RKO (cell line): ENCODE data around the gene ZNF580.

Experiments used
- DNase-seq: peaks from one replicate; pipeline ENCODE4 v3.0.0-alpha.2; 2016; ENCODE audit warnings: low spot score

ZNF580 gene

GRCh38 chr19:55606471-55606787 lies 34.4 kb upstream of the ZNF580 start:
- no peak for DNase-seq

- DNase-seq: no peak
Measured at GRCh38 chr19:55606817-55607216, 34.0 kb upstream of the ZNF580 start.

- DNase-seq: no peak
Measured at GRCh38 chr19:55609326-55609725, 31.5 kb upstream of the ZNF580 start.

GRCh38 chr19:55611300-55611982 lies 29.4 kb upstream of the ZNF580 start:
- DNase-seq: no peak

- no peak for DNase-seq
Measured at GRCh38 chr19:55611983-55612645, 28.7 kb upstream of the ZNF580 start.

GRCh38 chr19:55613396-55613795 lies 27.4 kb upstream of the ZNF580 start:
- no peak for DNase-seq

- no peak for DNase-seq
Measured at GRCh38 chr19:55613930-55614710, 26.7 kb upstream of the ZNF580 start.

GRCh38 chr19:55614711-55615542 lies 25.9 kb upstream of the ZNF580 start:
- DNase-seq: no peak

- no peak for DNase-seq
Measured at GRCh38 chr19:55615543-55616394, 25.0 kb upstream of the ZNF580 start.

GRCh38 chr19:55616395-55616875 lies 24.4 kb upstream of the ZNF580 start:
- DNase-seq: no peak

- no peak for DNase-seq
Measured at GRCh38 chr19:55617426-55617825, 23.4 kb upstream of the ZNF580 start.

GRCh38 chr19:55618426-55618825 lies 22.4 kb upstream of the ZNF580 start:
- no peak for DNase-seq

- DNase-seq: no peak
Measured at GRCh38 chr19:55619286-55619685, 21.5 kb upstream of the ZNF580 start.

- DNase-seq: no peak
Measured at GRCh38 chr19:55620410-55621204, 20.2 kb upstream of the ZNF580 start.

- DNase-seq: no peak
Measured at GRCh38 chr19:55621205-55621672, 19.6 kb upstream of the ZNF580 start.

GRCh38 chr19:55621673-55622231 lies 19.1 kb upstream of the ZNF580 start:
- no peak for DNase-seq

GRCh38 chr19:55622242-55622969 lies 18.4 kb upstream of the ZNF580 start:
- no peak for DNase-seq

GRCh38 chr19:55623130-55623529 lies 17.7 kb upstream of the ZNF580 start:
- no peak for DNase-seq

GRCh38 chr19:55623561-55623960 lies 17.2 kb upstream of the ZNF580 start:
- DNase-seq: no peak
